ENCODE data around the gene PET100. TPM values are rescaled to one million over a fixed set of nuclear protein-coding genes. Genes with fewer than 3 reads are reported as not detected.

The PET100 gene
- total RNA-seq, result 23.1 and 43.3 TPM in 2 replicates

DNA sequence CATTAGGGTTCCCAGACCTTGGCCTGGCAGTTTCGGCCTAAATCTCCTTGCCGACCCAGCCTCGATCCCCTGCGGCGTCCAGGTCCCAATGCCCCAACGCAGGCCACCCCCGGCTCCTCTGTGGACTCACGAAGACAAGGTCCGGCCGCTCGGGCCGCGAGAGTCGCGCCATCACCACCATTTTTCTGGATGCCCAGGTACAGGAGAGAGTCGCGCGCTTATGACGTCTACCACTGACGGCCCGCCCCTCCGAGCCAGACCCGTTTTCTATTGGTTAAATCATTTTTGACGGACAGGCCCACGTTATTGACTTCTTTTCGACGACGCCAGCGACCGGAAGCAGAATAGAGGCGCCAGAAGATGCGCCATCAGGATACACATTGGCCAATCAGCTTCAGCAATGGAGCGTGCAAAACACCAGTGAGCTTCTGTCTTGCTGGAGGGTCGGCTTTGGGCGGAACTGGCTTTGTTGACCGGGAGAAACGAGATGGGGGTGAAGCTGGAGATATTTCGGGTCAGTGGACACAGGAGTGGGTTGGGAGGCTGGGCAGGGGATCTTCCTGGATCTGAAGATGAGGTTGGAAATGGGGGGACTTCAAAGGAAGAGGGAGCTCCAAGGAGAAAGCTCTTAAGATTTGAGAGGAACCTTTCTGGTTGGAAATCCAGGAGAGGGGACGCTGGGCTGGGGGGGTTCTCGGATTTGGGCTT lies at the start of gene PET100, which contains the start of gene XAB2:
Gene PET100 (plus strand): TSS at position 447 of the 708 bp plus-strand sequence. CDS start 41 bp downstream, at position 488.
Gene XAB2 (minus strand): TSS at position 199 of the 708 bp plus-strand sequence. CDS start 18 bp downstream, at position 181.

GRCh38 chr19:7595466-7596133 lies 34.0 kb upstream of the PET100 start, which contains the start of gene CAMSAP3:
CAMSAP3 (plus strand) TSS chr19:7595863; CDS start chr19:7596003, 140 bp downstream.

GRCh38 chr19:7633698-7634097 lies 4.1 kb downstream of the PET100 start, which contains the start of gene PCP2:
PCP2 (minus strand) TSS chr19:7633719; CDS start chr19:7633457, 262 bp downstream.

DNA sequence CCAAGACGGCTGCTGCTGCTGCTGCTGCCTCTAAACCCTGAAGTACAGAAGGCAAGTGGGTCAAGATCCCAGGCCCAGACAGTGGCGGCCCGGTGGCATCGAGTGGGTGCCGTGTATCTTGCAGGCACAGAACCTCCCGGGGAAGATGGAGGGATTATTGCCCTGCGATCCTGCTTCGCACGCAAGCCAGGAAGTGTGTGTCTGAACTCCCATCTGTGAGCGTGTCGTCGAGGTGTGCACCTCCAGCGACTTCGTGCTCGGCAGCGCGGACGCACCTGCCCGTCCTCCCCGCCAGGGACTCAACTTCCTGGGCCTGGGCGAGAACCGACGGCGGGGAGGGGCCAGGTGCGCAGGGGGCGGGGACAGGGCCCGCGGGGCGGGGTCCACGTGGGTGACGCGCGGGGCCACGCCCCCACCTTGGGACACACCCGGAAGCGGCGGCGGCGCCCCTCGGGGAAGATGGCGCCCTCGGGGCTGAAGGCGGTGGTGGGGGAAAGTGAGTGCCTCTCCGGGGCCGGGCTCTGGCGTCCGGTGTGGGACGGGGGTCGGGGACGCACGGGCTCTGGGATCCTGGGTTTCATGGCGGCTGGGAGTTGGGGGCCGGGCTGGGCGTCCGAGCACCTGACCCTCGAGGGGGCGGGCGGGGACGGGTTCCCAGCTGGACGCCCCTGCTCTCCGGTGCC lies 7.2 kb downstream of the PET100 start, which contains the start of gene STXBP2:
Gene STXBP2 (plus strand): TSS at position 420 of the 683 bp plus-strand sequence. CDS start 40 bp downstream, at position 460.

DNA sequence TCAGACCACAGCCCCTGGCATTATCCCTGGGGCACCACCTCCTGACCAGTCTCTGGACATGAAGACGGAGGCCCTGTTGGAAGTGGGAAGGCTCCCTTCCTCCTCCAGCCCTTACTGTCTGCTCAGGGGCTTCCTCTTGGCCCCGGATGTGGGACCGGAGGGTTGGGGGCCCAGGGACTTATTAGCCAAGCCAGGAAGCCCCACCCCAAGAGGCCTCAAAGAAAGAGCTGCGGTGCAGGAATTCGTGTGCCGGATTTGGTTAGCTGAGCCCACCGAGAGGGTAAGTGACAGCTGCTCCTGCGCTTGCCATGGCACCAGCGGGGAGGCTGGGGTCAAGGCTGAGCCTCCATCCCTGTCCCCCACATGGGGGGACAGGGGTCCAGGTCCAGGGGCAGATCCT lies 39.2 kb downstream of the PET100 start, which contains the start of gene RETN:
Gene RETN (plus strand): TSS at position 208 of the 400 bp plus-strand sequence. CDS start 278 bp downstream, outside the sequence.

DNA sequence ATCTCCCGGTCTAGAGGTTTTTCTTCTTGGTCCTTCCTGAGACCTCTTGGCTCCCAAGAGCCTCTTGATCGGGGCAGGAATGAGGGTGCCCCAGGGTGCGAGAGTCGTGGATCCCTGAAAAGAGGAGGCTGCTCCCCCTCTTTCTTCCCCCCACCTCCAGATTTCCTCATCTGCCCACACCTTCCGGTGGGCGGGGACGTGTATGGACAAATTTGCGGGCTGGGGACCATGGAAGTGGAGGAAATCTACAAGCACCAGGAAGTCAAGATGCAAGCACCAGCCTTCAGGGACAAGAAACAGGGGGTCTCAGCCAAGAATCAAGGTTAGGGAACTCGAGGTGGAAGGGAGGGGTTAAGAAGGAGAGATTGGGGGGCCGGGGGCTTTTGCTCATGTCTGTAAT lies 47.3 kb downstream of the PET100 start, which contains the start of gene MCEMP1:
Gene MCEMP1 (plus strand): TSS at position 237 of the 400 bp plus-strand sequence. CDS start 31 bp downstream, at position 268.

GRCh38 chr19:7680606-7681339 lies 51.2 kb downstream of the PET100 start, which contains the start of gene TRAPPC5:
TRAPPC5 (plus strand) TSS chr19:7680833; CDS start chr19:7682254, 1,421 bp downstream.

Other genes with a start within 250 kb of the PET100 start
- gene PEX11G, start 140.8 kb upstream of the PET100 start, total RNA-seq, result 5.5 and 5.8 TPM in 2 replicates
- 13.8 and 22.9 TPM in 2 replicates for gene ZNF358, start 113.7 kb upstream of the PET100 start, total RNA-seq
- 3.0 and 3.1 TPM in 2 replicates for gene MCOLN1, start 107.2 kb upstream of the PET100 start, total RNA-seq
- 73.2 and 75.9 TPM in 2 replicates for gene PNPLA6, start 94.1 kb upstream of the PET100 start, total RNA-seq
- 4.2 and 5.1 TPM in 2 replicates for gene CAMSAP3, start 33.9 kb upstream of the PET100 start, total RNA-seq
- gene XAB2, start 248 bp upstream of the PET100 start, total RNA-seq, result 32.9 and 36.3 TPM in 2 replicates
- not detected in 2 replicates for gene PCP2, start 3.9 kb downstream of the PET100 start, total RNA-seq
- 43.7 and 55.8 TPM in 2 replicates for gene STXBP2, start 7.3 kb downstream of the PET100 start, total RNA-seq
- gene RETN, start 39.3 kb downstream of the PET100 start, total RNA-seq, result not detected in 2 replicates
- not detected in 2 replicates for gene MCEMP1, start 47.3 kb downstream of the PET100 start, total RNA-seq
- gene TRAPPC5, start 51.0 kb downstream of the PET100 start, total RNA-seq, result 121 and 125 TPM in 2 replicates
- gene FCER2, start 72.3 kb downstream of the PET100 start, total RNA-seq, result not detected in 2 replicates
- not detected in 2 replicates for gene CLEC4G, start 102.3 kb downstream of the PET100 start, total RNA-seq
- gene CD209, start 117.7 kb downstream of the PET100 start, total RNA-seq, result not detected in 2 replicates
- gene CLEC4M, start 133.4 kb downstream of the PET100 start, total RNA-seq, result not detected in 2 replicates
- gene EVI5L, start 200.4 kb downstream of the PET100 start, total RNA-seq, result 14.2 and 18.0 TPM in 2 replicates
- not detected in 2 replicates for gene PRR36, start 244.6 kb downstream of the PET100 start, total RNA-seq